Subcutaneous adipose tissue (tissue), 4 donors: Measurements from ENCODE around the gene SCGB1C2. TPM values are rescaled to one million over a fixed set of nuclear protein-coding genes. Genes with fewer than 3 reads are reported as not detected.

Source experiments
- CTCF ChIP-seq: fragments of 450-650 bp; IDR thresholded peaks from one replicate; pipeline ENCODE4 v1.5.1; 2016; ENCODE audit warnings: low read depth, mild to moderate bottlenecking, control low read depth, antibody characterized with exemption, moderate library complexity
- total RNA-seq, 4 donors: library from RNA; depleted of rRNA; stranded (reverse); fragments of >200 nt; gene quantifications; one replicate each; pipeline ENCODE4 v1.1.0, GENCODE V29; 2016

SCGB1C2 gene
- total RNA-seq, 4 donors from 2014 or later, result not detected

DNA sequence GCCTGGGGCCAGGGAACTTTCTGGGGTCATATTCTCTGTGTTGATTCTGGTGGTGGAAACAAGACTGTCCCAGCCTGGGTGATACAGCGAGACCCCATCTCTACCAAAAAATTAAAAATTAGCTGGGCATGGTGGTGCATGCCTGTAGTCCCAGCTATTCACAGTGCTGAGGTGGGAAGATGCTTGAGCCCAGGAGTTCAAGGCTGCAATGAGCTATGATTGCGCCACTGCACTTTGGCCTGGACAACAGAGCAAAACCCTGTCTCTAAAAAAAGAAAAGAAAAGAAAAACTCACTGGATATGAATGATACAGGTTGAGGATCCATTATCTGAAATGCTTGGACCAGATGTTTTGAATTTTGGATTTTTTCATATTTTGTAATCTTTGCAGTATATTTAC, 13.6 kb downstream of the SCGB1C2 start:
- no peak for TF ChIP-seq CTCF

GRCh38 chr17:151886-152859, 14.8 kb downstream of the SCGB1C2 start:
- TF ChIP-seq CTCF, result no peak

- no peak for TF ChIP-seq CTCF
These were observed 15.6 kb downstream of the SCGB1C2 start for GRCh38 chr17:152860-153420.

GRCh38 chr17:153851-154250, 16.5 kb downstream of the SCGB1C2 start:
- no peak for TF ChIP-seq CTCF

DNA sequence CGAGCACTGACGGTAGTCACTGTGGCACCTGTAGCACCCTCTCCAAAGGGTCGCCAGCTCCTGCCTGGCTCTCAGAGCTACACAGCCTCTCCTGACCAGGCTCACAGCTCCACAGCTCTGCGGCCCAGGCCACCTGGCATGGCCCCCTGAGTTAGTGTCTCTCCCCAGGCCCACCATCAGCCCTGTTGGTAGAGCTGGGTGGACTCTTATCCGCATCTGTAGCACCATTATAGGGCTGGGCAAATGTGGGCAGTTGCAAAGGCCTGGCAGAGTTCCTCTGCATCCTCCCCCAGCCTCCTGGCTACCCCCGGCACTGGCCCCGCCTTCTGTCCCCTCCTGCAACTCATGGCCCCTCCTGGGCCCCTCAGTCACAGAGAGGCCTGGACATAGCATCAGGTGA, 18.2 kb downstream of the SCGB1C2 start:
- no peak for TF ChIP-seq CTCF

DNA sequence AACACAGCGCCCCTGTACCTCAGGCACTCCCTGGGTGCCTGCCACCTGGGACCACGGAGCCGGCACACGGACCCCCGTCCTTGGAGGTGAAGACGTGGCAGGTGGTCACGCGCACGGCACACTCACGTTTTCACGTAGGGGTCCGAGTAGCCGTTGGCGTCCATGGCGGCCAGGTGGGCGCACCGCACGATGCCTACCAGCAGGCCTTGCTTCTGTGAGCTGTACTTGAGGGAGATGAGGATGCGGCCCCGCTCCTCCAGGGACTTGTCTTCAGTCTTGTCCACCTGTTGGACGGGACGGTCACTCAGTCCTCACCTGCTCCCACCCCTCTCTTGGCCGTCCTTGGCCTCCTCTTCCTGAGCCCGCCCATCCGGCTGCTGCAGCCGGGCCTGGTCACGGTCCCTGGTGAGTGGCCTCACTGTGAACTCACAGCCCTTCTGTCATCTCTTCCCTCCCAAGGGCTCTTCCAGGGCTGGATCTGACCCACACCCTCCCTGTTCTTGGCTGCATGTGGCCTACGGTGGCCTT, 18.8 kb downstream of the SCGB1C2 start:
- TF ChIP-seq CTCF, result no peak

DNA sequence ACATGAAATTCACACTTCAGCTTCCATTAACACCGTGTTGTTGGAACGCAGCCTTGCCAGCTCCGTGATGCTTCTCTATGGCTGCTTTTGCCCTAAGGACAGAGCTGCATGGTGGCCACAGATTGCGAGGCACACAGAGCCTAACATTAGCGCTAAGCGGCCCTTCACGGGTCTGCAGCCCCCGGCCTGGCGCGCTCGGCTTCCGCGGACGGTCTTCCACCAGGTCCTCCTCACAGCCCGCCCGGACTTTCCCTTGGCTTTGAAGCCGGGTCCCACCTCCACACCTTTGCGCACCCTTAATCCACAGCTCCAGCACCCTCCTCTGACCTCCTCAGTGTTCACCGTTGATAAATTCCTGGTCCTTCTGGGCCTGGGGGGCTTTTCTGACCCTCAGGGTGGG, 19.6 kb downstream of the SCGB1C2 start:
- no peak for TF ChIP-seq CTCF
